K562 (cell line): ENCODE results near the gene TSTD2. TPM values are rescaled to one million over a fixed set of nuclear protein-coding genes. Genes with fewer than 3 reads are reported as not detected.

Experiments used
- ATAC-seq: fragments of 200-7000 bp; cut with Tn5 transposase; 3 replicates; pipeline ENCODE4 v1.9.1; 2020; ENCODE audit warnings: moderate library complexity
- BruUV-seq: library from RNA; stranded (reverse); fragments of 400-500 nt; replicated peaks from 2 replicates; lab custom pipeline; 2021; lab: Mats Ljungman, UMichigan
- CTCF ChIA-PET: fragments of 300-600 bp; formaldehyde crosslinking; extraction: SDS; loops from one replicate; lab custom pipeline; 2021; ENCODE audit warnings: low intra/inter-chr PET ratio; lab: Yijun Ruan, JAX
- POLR2A ChIA-PET: fragments of 300-600, 350-650 bp; sonication (Branson Sonifier 250); formaldehyde crosslinking; extraction: SDS; loops from one replicate; lab custom pipeline; 2021; ENCODE audit warnings: antibody characterized with exemption, inconsistent platforms; lab: Yijun Ruan, JAX
- DNase-seq, 4 experiments: peaks; one replicate each; pipeline versions ENCODE4 v3.0.0 to v3.0.0-alpha.2; 2011 to 2018; ENCODE audit warnings: low spot score in 3 of 4, mixed read lengths in 3 of 4; ENCODE audit errors: extremely low read depth in 1 of 4
- FAIRE-seq: peaks from 2 replicates; lab custom pipeline; 2011; peaks lifted over from hg19 to GRCh38; lab: Jason Lieb, UNC
- H2AFZ ChIP-seq: 2 replicates; pipeline ENCODE4 v1.6.0; 2011; ENCODE audit warnings: low read depth, low read length, control low read depth, inconsistent platforms
- H3K27ac ChIP-seq: fragments of 200-600 bp; 3 replicates; pipeline ENCODE4 v1.8.0; 2011; ENCODE audit warnings: low read depth, mild to moderate bottlenecking, control low read depth, inconsistent platforms, low read length, moderate library complexity, mixed read lengths; ENCODE audit errors: extremely low read depth
- H3K27me3 ChIP-seq, 2 experiments: fragments of 300-600 bp in 1 of 2; 2 replicates in 1 of 2; 3 replicates in 1 of 2; pipeline versions ENCODE4 v1.6.0 to v1.8.0; 2011; ENCODE audit warnings: inconsistent platforms in 2 of 2, low read length in 2 of 2, mild to moderate bottlenecking in 1 of 2, mixed read lengths in 1 of 2, moderate library complexity in 1 of 2; ENCODE audit not compliant: control insufficient read depth in 2 of 2, insufficient read depth in 2 of 2
- H3K36me3 ChIP-seq: fragments of 300-600 bp; 3 replicates; pipeline ENCODE4 v1.8.0; 2011; ENCODE audit warnings: mild to moderate bottlenecking, low read length, inconsistent platforms; ENCODE audit not compliant: control insufficient read depth, insufficient read depth
- H3K4me1 ChIP-seq, 2 experiments: fragments of 200-600 bp in 1 of 2; replicated peaks in 1 of 2; 2 replicates in 1 of 2; 3 replicates in 1 of 2; pipeline versions ENCODE4 v1.5.1 to v1.8.0; 2011; ENCODE audit warnings: inconsistent platforms in 2 of 2, low read length in 2 of 2, mild to moderate bottlenecking in 1 of 2, mixed read lengths in 1 of 2, moderate library complexity in 1 of 2; ENCODE audit not compliant: control insufficient read depth in 2 of 2, insufficient read depth in 2 of 2
- H3K4me2 ChIP-seq: 2 replicates; pipeline ENCODE4 v1.6.1; 2011; ENCODE audit warnings: low read length, control low read depth, inconsistent platforms, mixed read lengths; ENCODE audit not compliant: insufficient read depth
- H3K4me3 ChIP-seq: fragments of 200-600 bp; sonication (generic), shearing (Covaris generic); 2 replicates; pipeline ENCODE4 v1.5.1; 2016; ENCODE audit warnings: control low read depth, inconsistent platforms
- H3K79me2 ChIP-seq: fragments of 200-600 bp; 3 replicates; pipeline ENCODE4 v1.8.0; 2011; ENCODE audit warnings: low read length, inconsistent platforms; ENCODE audit not compliant: control insufficient read depth, insufficient read depth
- H3K9ac ChIP-seq, 2 experiments: 2 replicates each; pipeline versions ENCODE4 v1.6.0 to v1.6.1; 2011; ENCODE audit warnings: low read depth in 2 of 2, low read length in 2 of 2, control low read depth in 1 of 2, inconsistent platforms in 1 of 2, mild to moderate bottlenecking in 1 of 2, mixed read lengths in 1 of 2; ENCODE audit not compliant: insufficient read depth in 1 of 2
- H3K9me1 ChIP-seq: one replicate; pipeline ENCODE4 v1.6.0; 2011; ENCODE audit warnings: inconsistent platforms, mild to moderate bottlenecking, low read length, moderate library complexity; ENCODE audit not compliant: control insufficient read depth, insufficient read depth
- H3K9me3 ChIP-seq: replicated peaks from 2 replicates; pipeline ENCODE4 v1.5.1; 2011; ENCODE audit warnings: low read depth, low read length, inconsistent platforms; ENCODE audit not compliant: control insufficient read depth, insufficient read depth
- H4K20me1 ChIP-seq: replicated peaks from 2 replicates; pipeline ENCODE4 v1.6.1; 2011; ENCODE audit warnings: low read length, inconsistent platforms, mixed read lengths; ENCODE audit not compliant: control insufficient read depth, insufficient read depth
- ARNT ChIP-seq, 2 experiments: fragments of 450-650 bp; IDR thresholded peaks; 2 replicates each; pipeline ENCODE4 v1.6.1; 2016; ENCODE audit warnings: mild to moderate bottlenecking in 1 of 2
- ETS2 ChIP-seq: IDR thresholded peaks from 2 replicates; pipeline ENCODE4 v1.6.1; 2016; ENCODE audit warnings: borderline replicate concordance, missing genetic modification characterization, mild to moderate bottlenecking, moderate library complexity, missing compliant biosample characterization; ENCODE audit not compliant: poor library complexity, severe bottlenecking
- KDM4B ChIP-seq, 2 experiments: fragments of 450-650 bp in 1 of 2; sonication (generic) in 1 of 2; IDR thresholded peaks; 2 replicates each; pipeline ENCODE4 v1.6.1; 2016 to 2017; ENCODE audit warnings: borderline replicate concordance in 2 of 2, antibody characterized with exemption in 1 of 2, low read depth in 1 of 2, mild to moderate bottlenecking in 1 of 2
- MAZ ChIP-seq, 2 experiments: fragments of 450-650 bp in 1 of 2; sonication (generic) in 1 of 2; formaldehyde crosslinking; IDR thresholded peaks in 1 of 2; conservative IDR thresholded peaks in 1 of 2; 2 replicates each; pipeline versions ENCODE4 v1.4.0 to v1.5.0; 2020; ENCODE audit warnings: mild to moderate bottlenecking in 1 of 2, missing genetic modification reagents in 1 of 2
- NCOR1 ChIP-seq: fragments of 450-650 bp; IDR thresholded peaks from 2 replicates; pipeline ENCODE4 v1.6.1; 2016; ENCODE audit warnings: mild to moderate bottlenecking, moderate library complexity
- SIN3B ChIP-seq: fragments of 450-650 bp; IDR thresholded peaks from 2 replicates; pipeline ENCODE4 v1.6.1; 2017; ENCODE audit warnings: low read depth, mild to moderate bottlenecking, moderate library complexity
- STAG1 ChIP-seq: sonication (generic); formaldehyde crosslinking; IDR thresholded peaks from 2 replicates; pipeline ENCODE4 v1.5.0; 2020; ENCODE audit warnings: missing genetic modification reagents, borderline replicate concordance
- TAF15 ChIP-seq: fragments of 200-400 bp; formaldehyde crosslinking; IDR thresholded peaks from 2 replicates; pipeline ENCODE4 v1.6.1; 2017; ENCODE audit warnings: mild to moderate bottlenecking, low read depth, low read length, moderate library complexity
- ZNF644 ChIP-seq: fragments of 200-800 bp; sonication (Bioruptor generic); IDR thresholded peaks from 2 replicates; pipeline ENCODE4 v1.6.1; 2016; ENCODE audit warnings: low read depth, missing genetic modification characterization, missing compliant biosample characterization
- WGBS: fragments of 100-300 bp; shearing (Covaris generic); methylation state at CpG from one replicate; pipeline ENCODE4 v1.1.6; 2016; ENCODE audit warnings: low coverage, mixed read lengths; ENCODE audit not compliant: insufficient coverage; ENCODE audit errors: missing lambda C conversion rate; 5-methylcytosine and 5-hydroxymethylcytosine counted together
- in situ Hi-C: fragments of 300-500 bp; cut with MboI; formaldehyde crosslinking; loops from 4 replicates; pipeline ENCODE4 v1.15.0; 2018; ENCODE audit warnings: inconsistent platforms, mixed read lengths
- intact Hi-C: fragments of 100-400 bp; cut with micrococcal nuclease; formaldehyde crosslinking; loops from 2 replicates; pipeline ENCODE4 v1.14.2; 2022
- polyA plus RNA-seq, 8 experiments: library from polyadenylated mRNA; depleted of rRNA in 4 of 8; stranded (reverse) in 5 of 8; unstranded in 3 of 8; fragments of >200 nt; fragmentation: Nextera tagmentation in 2 of 8; fragmentation: Illumina TruSeq in 1 of 8; extraction: Ambion mirVana in 2 of 8; extraction: Trizol in 1 of 8; gene quantifications; 2 replicates each; pipeline versions ENCODE4 v1.2.1 to v1.2.3, GENCODE V29; 2011 to 2014; ENCODE audit warnings: inconsistent platforms in 1 of 8, missing spikeins in 1 of 8
- total RNA-seq, 7 experiments: library from RNA; depleted of rRNA in 6 of 7; stranded (reverse); fragments of >200 nt in 6 of 7; fragmentation: Illumina TruSeq in 2 of 7; extraction: Trizol in 2 of 7; gene quantifications; 2 replicates each; pipeline versions ENCODE4 v1.2.1 to v1.2.3, GENCODE V29; 2011 to 2021; ENCODE audit warnings: low replicate concordance in 1 of 7
- TF ChIP-seq, protein P1 (sequence below), 2 experiments: fragments of 450-650 bp; formaldehyde crosslinking in 1 of 2; IDR thresholded peaks; 2 replicates each; pipeline versions ENCODE4 v1.4.0 to v1.6.1; 2014 to 2020; ENCODE audit warnings: mild to moderate bottlenecking in 2 of 2, borderline replicate concordance in 1 of 2, low read depth in 1 of 2
- TF ChIP-seq, protein P2 (sequence below): fragments of 450-650 bp; IDR thresholded peaks from 2 replicates; pipeline ENCODE4 v1.6.1; 2016

The TSTD2 gene
- total and polyA plus RNA-seq, 9 of the 15 experiments (the other 6 are each of a cell fraction or from before 2014, with no cell fraction given) = 10.1 to 36.7 (median 19.0) TPM

DNA sequence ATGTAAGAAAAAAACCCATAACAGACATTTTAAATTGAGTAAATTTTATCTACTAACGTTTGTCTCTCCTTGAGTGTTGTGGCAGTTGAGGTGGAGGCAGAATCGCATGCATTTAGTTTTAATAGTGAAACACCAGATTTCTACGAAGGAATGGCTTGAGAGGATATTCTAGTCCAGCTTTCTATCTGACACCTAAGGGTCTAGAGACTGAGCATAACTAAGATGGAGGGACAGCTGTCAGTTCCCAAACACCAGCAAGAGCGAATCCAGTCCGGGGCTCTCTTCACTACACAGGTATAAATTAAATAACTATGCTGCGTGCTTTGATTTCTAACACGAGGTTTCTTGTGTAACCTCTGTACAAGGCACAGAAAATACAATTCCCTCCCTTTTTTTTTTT is 1.9 kb upstream of the TSTD2 start:
- 2% methylated on average over 7 of the region's 7 CpGs for WGBS
- Histone ChIP-seq H3K4me1 (peaks cover 4 to 24% of the 10 kb centered on the region in 2 experiments; a peak in 3 of 5 replicates), H3K79me2 (peaks cover 91% of the 10 kb centered on the region), H3K9me1 (peaks cover 6% of the 10 kb centered on the region), H3K9ac (peak overlapping the region; percentile 70 to 95; a peak in 3 of 4 replicates), H4K20me1 (peaks cover 8% of the 10 kb centered on the region), H3K36me3 (peaks cover 34% of the 10 kb centered on the region), H3K27ac (peak overlapping the region; percentile 98; the same call in 2 of the 3 replicates), H2AFZ (no peak overlapping the region), H3K27me3 (no peaks in the 10 kb centered on the region), H3K4me3 (peak overlapping the region; percentile 76), H3K9me3 (no peaks in the 10 kb centered on the region), H3K4me2 (peak overlapping the region; percentile 91)
- no peak for FAIRE-seq
- ATAC-seq = no peak
- intact Hi-C loops (no loop called here), in situ Hi-C loops (no loop called here)
- no peak for DNase-seq
- ChIA-PET POLR2A (interaction anchor here (0.7 to 2.5 kb wide), 2 partner anchors 11 to 25 kb away, joined by 3 to 10 read pairs; no protein-coding TSS in a partner anchor), CTCF (interaction anchor here (0.6 kb wide), 1 partner anchor 13 kb away, joined by 4 read pairs; no protein-coding TSS in a partner anchor)
- BruUV-seq = no TSS peak
- TF ChIP-seq, protein P1, sequence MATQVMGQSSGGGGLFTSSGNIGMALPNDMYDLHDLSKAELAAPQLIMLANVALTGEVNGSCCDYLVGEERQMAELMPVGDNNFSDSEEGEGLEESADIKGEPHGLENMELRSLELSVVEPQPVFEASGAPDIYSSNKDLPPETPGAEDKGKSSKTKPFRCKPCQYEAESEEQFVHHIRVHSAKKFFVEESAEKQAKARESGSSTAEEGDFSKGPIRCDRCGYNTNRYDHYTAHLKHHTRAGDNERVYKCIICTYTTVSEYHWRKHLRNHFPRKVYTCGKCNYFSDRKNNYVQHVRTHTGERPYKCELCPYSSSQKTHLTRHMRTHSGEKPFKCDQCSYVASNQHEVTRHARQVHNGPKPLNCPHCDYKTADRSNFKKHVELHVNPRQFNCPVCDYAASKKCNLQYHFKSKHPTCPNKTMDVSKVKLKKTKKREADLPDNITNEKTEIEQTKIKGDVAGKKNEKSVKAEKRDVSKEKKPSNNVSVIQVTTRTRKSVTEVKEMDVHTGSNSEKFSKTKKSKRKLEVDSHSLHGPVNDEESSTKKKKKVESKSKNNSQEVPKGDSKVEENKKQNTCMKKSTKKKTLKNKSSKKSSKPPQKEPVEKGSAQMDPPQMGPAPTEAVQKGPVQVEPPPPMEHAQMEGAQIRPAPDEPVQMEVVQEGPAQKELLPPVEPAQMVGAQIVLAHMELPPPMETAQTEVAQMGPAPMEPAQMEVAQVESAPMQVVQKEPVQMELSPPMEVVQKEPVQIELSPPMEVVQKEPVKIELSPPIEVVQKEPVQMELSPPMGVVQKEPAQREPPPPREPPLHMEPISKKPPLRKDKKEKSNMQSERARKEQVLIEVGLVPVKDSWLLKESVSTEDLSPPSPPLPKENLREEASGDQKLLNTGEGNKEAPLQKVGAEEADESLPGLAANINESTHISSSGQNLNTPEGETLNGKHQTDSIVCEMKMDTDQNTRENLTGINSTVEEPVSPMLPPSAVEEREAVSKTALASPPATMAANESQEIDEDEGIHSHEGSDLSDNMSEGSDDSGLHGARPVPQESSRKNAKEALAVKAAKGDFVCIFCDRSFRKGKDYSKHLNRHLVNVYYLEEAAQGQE (IDR thresholded peaks at IDR 0.05; ENCODE audit: borderline replicate concordance) = no peak
- TF ChIP-seq, protein P1 (CRISPR knock-in tag; IDR thresholded peaks at IDR 0.05; ENCODE audit: low read depth) = no peak
- TF ChIP-seq ARNT (IDR thresholded peaks at IDR 0.05) (no peak), MAZ (CRISPR knock-in tag; conservative IDR thresholded peaks at IDR 0.05 in 1 of 2, IDR thresholded peaks at IDR 0.05 in 1 of 2) (no peak), NCOR1 (no peak), STAG1 (CRISPR knock-in tag) (no peak), KDM4B (IDR thresholded peaks at IDR 0.05; ENCODE audit: borderline replicate concordance in 2 of 2, low read depth in 1 of 2) (no peak), TAF15 (no peak), ETS2 (tag) (no peak), SIN3B (no peak), ZNF644 (tag) (0 out of 2 replicates have a peak, but pooled peaks have one; percentile 28)
- TF ChIP-seq, protein P2, sequence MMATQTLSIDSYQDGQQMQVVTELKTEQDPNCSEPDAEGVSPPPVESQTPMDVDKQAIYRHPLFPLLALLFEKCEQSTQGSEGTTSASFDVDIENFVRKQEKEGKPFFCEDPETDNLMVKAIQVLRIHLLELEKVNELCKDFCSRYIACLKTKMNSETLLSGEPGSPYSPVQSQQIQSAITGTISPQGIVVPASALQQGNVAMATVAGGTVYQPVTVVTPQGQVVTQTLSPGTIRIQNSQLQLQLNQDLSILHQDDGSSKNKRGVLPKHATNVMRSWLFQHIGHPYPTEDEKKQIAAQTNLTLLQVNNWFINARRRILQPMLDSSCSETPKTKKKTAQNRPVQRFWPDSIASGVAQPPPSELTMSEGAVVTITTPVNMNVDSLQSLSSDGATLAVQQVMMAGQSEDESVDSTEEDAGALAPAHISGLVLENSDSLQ = peak; percentile 37; the same call in 1 of the 2 replicates
